HCT116 (cell line): ENCODE measurements around the gene TEDC1. TPM values are rescaled to one million over a fixed set of nuclear protein-coding genes. Genes with fewer than 3 reads are reported as not detected.

Experiments
- ATAC-seq: fragments of 200-7000 bp; cut with Tn5 transposase; 2 replicates; pipeline ENCODE4 v1.9.1; 2020; ENCODE audit warnings: mild to moderate bottlenecking, moderate library complexity
- BruUV-seq: library from RNA; stranded (reverse); fragments of 400-500 nt; replicated peaks from 2 replicates; lab custom pipeline; 2021; lab: Mats Ljungman, UMichigan
- CTCF ChIA-PET: fragments of 300-600 bp; sonication (Branson Sonifier 250); formaldehyde crosslinking; loops from one replicate; lab custom pipeline; 2021; ENCODE audit warnings: antibody characterized with exemption; lab: Charles Lee
- POLR2A ChIA-PET: fragments of 300-600, 350-600 bp; sonication (Branson Sonifier 250); formaldehyde crosslinking; loops from one replicate; lab custom pipeline; 2021; ENCODE audit warnings: antibody characterized with exemption; lab: Charles Lee
- RAD21 ChIA-PET, 2 experiments: fragments of 300-600 bp; sonication (Branson Sonifier 250); formaldehyde crosslinking; loops; one replicate each; lab custom pipeline; 2023; ENCODE audit warnings: low total read pairs in 2 of 2; ENCODE audit not compliant: uncharacterized antibody in 2 of 2, unreplicated experiment in 2 of 2, low non-redundant PET in 1 of 2; lab: Charles Lee
- DNase-seq: peaks from one replicate; pipeline ENCODE4 v3.0.0-alpha.2; 2010; ENCODE audit warnings: low read depth, low spot score
- H2AFZ ChIP-seq: fragments of 200-600 bp; shearing (Covaris generic), sonication (generic); 2 replicates; pipeline ENCODE4 v1.6.1; 2017; ENCODE audit warnings: low read depth, mixed run types, mixed read lengths, antibody characterized with exemption, low read length; ENCODE audit not compliant: poor library complexity, severe bottlenecking
- H3K27ac ChIP-seq: 2 replicates; pipeline ENCODE4 v1.5.1; 2012; ENCODE audit warnings: low read depth, low read length
- H3K27me3 ChIP-seq: fragments of 200-600 bp; sonication (generic); 2 replicates; pipeline ENCODE4 v1.6.1; 2016; ENCODE audit warnings: mixed run types, low read length, mixed read lengths; ENCODE audit not compliant: insufficient read depth
- H3K36me3 ChIP-seq, 2 experiments: fragments of 200-500 bp in 1 of 2; fragments of 200-600 bp in 1 of 2; sonication (Bioruptor generic) in 1 of 2; sonication (generic) in 1 of 2; 2 replicates each; pipeline versions ENCODE4 v1.5.1 to v1.6.1; 2014 to 2016; ENCODE audit warnings: low read length in 2 of 2, inconsistent platforms in 1 of 2, mixed read lengths in 1 of 2, mixed run types in 1 of 2; ENCODE audit not compliant: insufficient read depth in 2 of 2, control insufficient read depth in 1 of 2
- H3K4me1 ChIP-seq, 2 experiments: fragments of 200-600 bp in 1 of 2; sonication (generic) in 1 of 2; 2 replicates each; pipeline versions ENCODE4 v1.5.1 to v1.6.1; 2012 to 2017; ENCODE audit warnings: low read length in 2 of 2, inconsistent platforms in 1 of 2, mild to moderate bottlenecking in 1 of 2, mixed read lengths in 1 of 2, mixed run types in 1 of 2, moderate library complexity in 1 of 2; ENCODE audit not compliant: insufficient read depth in 2 of 2, control insufficient read depth in 1 of 2
- H3K4me2 ChIP-seq: fragments of 200-600 bp; sonication (generic); 2 replicates; pipeline ENCODE4 v1.6.1; 2017; ENCODE audit warnings: mixed run types, low read length, mixed read lengths
- H3K4me3 ChIP-seq, 2 experiments: fragments of 200-600 bp in 1 of 2; sonication (generic) in 1 of 2; replicated peaks in 1 of 2; 2 replicates each; pipeline ENCODE4 v1.5.1; 2011 to 2016; ENCODE audit warnings: low read length in 2 of 2, control low read depth in 1 of 2, low read depth in 1 of 2, mild to moderate bottlenecking in 1 of 2, mixed read lengths in 1 of 2, mixed run types in 1 of 2
- H3K79me2 ChIP-seq: fragments of 200-600 bp; sonication (generic); 2 replicates; pipeline ENCODE4 v1.6.1; 2017; ENCODE audit warnings: mild to moderate bottlenecking, mixed run types, low read length, moderate library complexity, mixed read lengths; ENCODE audit not compliant: insufficient read depth
- H3K9ac ChIP-seq: fragments of 200-600 bp; sonication (generic); 2 replicates; pipeline ENCODE4 v1.6.1; 2016; ENCODE audit warnings: low read length, mixed read lengths
- H3K9me2 ChIP-seq: fragments of 200-600 bp; sonication (generic), shearing (Covaris generic); 2 replicates; pipeline ENCODE4 v1.6.1; 2017; ENCODE audit warnings: mixed run types, mild to moderate bottlenecking, moderate library complexity; ENCODE audit not compliant: insufficient read depth
- H3K9me3 ChIP-seq, 2 experiments: fragments of 200-500 bp in 1 of 2; fragments of 200-600 bp in 1 of 2; sonication (Bioruptor generic) in 1 of 2; sonication (generic) in 1 of 2; 2 replicates each; pipeline ENCODE4 v1.6.1; 2014 to 2017; ENCODE audit warnings: low read length in 2 of 2, mixed read lengths in 2 of 2, inconsistent platforms in 1 of 2, low read depth in 1 of 2, mild to moderate bottlenecking in 1 of 2, mixed run types in 1 of 2, moderate library complexity in 1 of 2; ENCODE audit not compliant: control insufficient read depth in 1 of 2, insufficient read depth in 1 of 2
- H4K20me1 ChIP-seq: fragments of 200-600 bp; sonication (generic), shearing (Covaris generic); 2 replicates; pipeline ENCODE4 v1.6.1; 2017; ENCODE audit warnings: mixed run types, mild to moderate bottlenecking, moderate library complexity; ENCODE audit not compliant: insufficient read depth
- ATF3 ChIP-seq: IDR thresholded peaks from 2 replicates; pipeline ENCODE4 v1.6.1; 2012
- CEBPB ChIP-seq: IDR thresholded peaks from 2 replicates; pipeline ENCODE4 v1.6.1; 2012; ENCODE audit warnings: low read depth
- CTCF ChIP-seq, 3 experiments: fragments of 200-600 bp in 1 of 3; sonication (generic) in 1 of 3; IDR thresholded peaks in 2 of 3; conservative IDR thresholded peaks in 1 of 3; 2 replicates each; pipeline ENCODE4 v1.5.1; 2012 to 2017; ENCODE audit warnings: low read depth in 2 of 3, low read length in 2 of 3, antibody characterized with exemption in 1 of 3, borderline replicate concordance in 1 of 3, control low read depth in 1 of 3, mild to moderate bottlenecking in 1 of 3, mixed read lengths in 1 of 3, mixed run types in 1 of 3, moderate library complexity in 1 of 3; ENCODE audit not compliant: insufficient read depth in 1 of 3
- EGR1 ChIP-seq: IDR thresholded peaks from 2 replicates; pipeline ENCODE4 v1.6.1; 2012; ENCODE audit warnings: low read depth
- ELF1 ChIP-seq: IDR thresholded peaks from 2 replicates; pipeline ENCODE4 v1.6.1; 2012; ENCODE audit warnings: low read depth, borderline replicate concordance
- EZH2phosphoT487 ChIP-seq: fragments of 200-600 bp; IDR thresholded peaks from 2 replicates; pipeline ENCODE4 v1.6.1; 2018; ENCODE audit warnings: antibody characterized with exemption, borderline replicate concordance
- FOSL1 ChIP-seq: IDR thresholded peaks from 2 replicates; pipeline ENCODE4 v1.6.1; 2012; ENCODE audit warnings: low read depth
- JUND ChIP-seq: IDR thresholded peaks from 2 replicates; pipeline ENCODE4 v1.6.1; 2012
- MAX ChIP-seq: IDR thresholded peaks from 2 replicates; pipeline ENCODE4 v1.6.1; 2012
- POLR2AphosphoS5 ChIP-seq: IDR thresholded peaks from 2 replicates; pipeline ENCODE4 v1.6.1; 2011; ENCODE audit warnings: mild to moderate bottlenecking, low read depth, low read length, moderate library complexity
- RAD21 ChIP-seq: IDR thresholded peaks from 2 replicates; pipeline ENCODE4 v1.6.1; 2012; ENCODE audit warnings: low read depth, mild to moderate bottlenecking
- REST ChIP-seq: IDR thresholded peaks from 2 replicates; pipeline ENCODE4 v1.6.1; 2012; ENCODE audit warnings: low read depth
- SRF ChIP-seq: IDR thresholded peaks from 2 replicates; pipeline ENCODE4 v1.6.1; 2012; ENCODE audit warnings: low read depth
- YY1 ChIP-seq: IDR thresholded peaks from 2 replicates; pipeline ENCODE4 v1.6.1; 2011; ENCODE audit warnings: low read length, low read depth, moderate library complexity, mild to moderate bottlenecking; ENCODE audit not compliant: insufficient replicate concordance; ENCODE audit errors: extremely low read depth
- ZBTB33 ChIP-seq: IDR thresholded peaks from 2 replicates; pipeline ENCODE4 v1.6.1; 2011; ENCODE audit warnings: mild to moderate bottlenecking, low read length, moderate library complexity; ENCODE audit not compliant: insufficient replicate concordance; ENCODE audit errors: extremely low read depth
- ZFX ChIP-seq: fragments of 450-650 bp; IDR thresholded peaks from 2 replicates; pipeline ENCODE4 v1.6.1; 2017
- intact Hi-C: fragments of 100-400 bp; cut with micrococcal nuclease; formaldehyde crosslinking; loops from 2 replicates; pipeline ENCODE4 v1.10.0; 2022
- total RNA-seq: library from RNA; stranded (reverse); gene quantifications from one replicate; pipeline ENCODE4 v1.2.1, GENCODE V29; 2021; ENCODE audit not compliant: unreplicated experiment

Gene TEDC1
- total RNA-seq, 1 experiment from 2014 or later: 40.4 TPM

DNA sequence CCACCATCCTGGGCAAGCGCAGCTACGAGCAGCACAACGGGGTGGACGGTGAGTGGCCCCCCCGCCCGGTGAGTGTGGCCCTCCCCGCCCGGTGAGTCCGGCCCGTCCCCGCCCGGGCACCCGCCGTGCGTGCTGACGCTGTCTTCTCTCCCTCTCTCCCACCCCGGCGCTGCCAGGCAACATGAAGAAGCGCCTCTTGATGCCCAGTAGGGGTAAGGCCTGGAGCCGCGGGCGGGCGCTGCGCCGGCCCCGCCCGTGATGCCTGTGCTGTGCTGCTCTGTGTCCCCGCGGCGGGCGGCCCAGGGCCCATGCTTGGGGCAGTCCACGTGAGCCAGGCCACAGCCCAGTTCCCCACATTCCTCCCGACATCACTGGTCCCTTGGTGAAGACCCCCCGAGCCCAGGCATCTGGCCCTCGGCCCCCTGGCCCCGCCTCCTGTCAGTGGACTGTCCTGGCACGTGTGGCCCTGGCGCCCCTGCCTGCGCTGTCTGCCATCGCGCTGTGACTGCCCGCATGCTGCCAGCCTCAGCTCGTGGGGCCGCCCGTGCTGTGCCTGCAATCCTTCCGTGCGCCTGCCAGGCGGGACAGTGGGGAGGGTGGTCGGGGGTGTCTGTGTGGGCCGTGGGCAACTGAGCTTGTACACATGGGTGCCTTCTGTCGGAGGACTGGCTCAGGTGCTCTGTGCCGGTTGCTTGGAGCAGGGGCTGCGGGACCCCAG is 24.4 kb upstream of the TEDC1 start:
- CTCF ChIA-PET: interaction anchor here (1.5 kb wide), 1 partner anchor 14 kb away, joined by 5 read pairs; no protein-coding TSS in a partner anchor
- intact Hi-C loops: no loop called here
- no peak overlapping the region for H3K4me2 ChIP-seq
- H3K27me3 ChIP-seq: no peaks in the 10 kb centered on the region
- RAD21 ChIA-PET: no interaction called here
- H3K79me2 ChIP-seq: no peaks in the 10 kb centered on the region
- no TSS peak for BruUV-seq
- POLR2A ChIA-PET: no interaction called here
- TF ChIP-seq MAX: no peak
- no peak for TF ChIP-seq ZBTB33
- no peak for TF ChIP-seq RAD21
- TF ChIP-seq YY1: no peak
- TF ChIP-seq JUND: no peak
- no peak for TF ChIP-seq ELF1
- no peak for TF ChIP-seq CEBPB
- no peak for TF ChIP-seq EZH2phosphoT487
- TF ChIP-seq ZFX: no peak
- TF ChIP-seq POLR2AphosphoS5: no peak
- TF ChIP-seq ATF3: no peak
- TF ChIP-seq SRF: no peak
- TF ChIP-seq EGR1: no peak
- TF ChIP-seq REST: no peak
- no peak for TF ChIP-seq FOSL1
- TF ChIP-seq CTCF (IDR thresholded peaks at IDR 0.05 in 2 of 3, conservative IDR thresholded peaks at IDR 0.05 in 1 of 3; ENCODE audit: borderline replicate concordance in 1 of 3, insufficient read depth in 1 of 3, low read depth in 2 of 3, low read length in 2 of 3): no peak
- peaks cover 13 to 20% of the 10 kb centered on the region in 2 experiments for H3K4me1 ChIP-seq
- no peak overlapping the region for H3K9ac ChIP-seq
- no peaks in the 10 kb centered on the region for H3K9me3 ChIP-seq
- peaks cover 14 to 15% of the 10 kb centered on the region in 2 experiments; a peak in 3 of 4 replicates for H3K36me3 ChIP-seq
- no peak for DNase-seq
- ATAC-seq: no peak
- no peaks in the 10 kb centered on the region for H3K9me2 ChIP-seq
- H3K4me3 ChIP-seq: no peak overlapping the region
- H2AFZ ChIP-seq: no peak overlapping the region
- no peak overlapping the region for H3K27ac ChIP-seq
- no peaks in the 10 kb centered on the region for H4K20me1 ChIP-seq
